ENCODE measurements around the gene TGIF2. TPM values are rescaled to one million over a fixed set of nuclear protein-coding genes. Genes with fewer than 3 reads are reported as not detected.

TGIF2 gene
- total and polyA plus RNA-seq, 9 of the 15 experiments (the other 6 are each of a cell fraction or from before 2014, with no cell fraction given), result 6.8 to 27.8 (median 15.7) TPM

- Histone ChIP-seq H3K36me3 (ENCODE audit: control insufficient read depth, insufficient read depth, low read length) (peaks cover 28% of the 10 kb centered on the region; the same call in 2 of the 3 replicates), H3K27ac (ENCODE audit: extremely low read depth, low read depth, low read length) (peak overlapping the region; percentile 92), H3K4me3 (peak overlapping the region; percentile 80), H3K9me1 (ENCODE audit: control insufficient read depth, insufficient read depth, low read length) (peaks cover 3% of the 10 kb centered on the region), H3K9me3 (replicated peaks; ENCODE audit: control insufficient read depth, insufficient read depth, low read depth, low read length) (no peaks in the 10 kb centered on the region), H3K4me1 (replicated peaks in 1 of 2; ENCODE audit: control insufficient read depth in 2 of 2, insufficient read depth in 2 of 2, low read length in 2 of 2) (peaks cover 39 to 49% of the 10 kb centered on the region in 2 experiments), H3K9ac (ENCODE audit: insufficient read depth in 1 of 2, low read depth in 2 of 2, low read length in 2 of 2) (peak overlapping the region; percentile 80 to 95), H2AFZ (ENCODE audit: low read depth, low read length) (peak overlapping the region; percentile 69), H3K27me3 (ENCODE audit: control insufficient read depth in 2 of 2, insufficient read depth in 2 of 2, low read length in 2 of 2) (no peaks in the 10 kb centered on the region), H4K20me1 (replicated peaks; ENCODE audit: control insufficient read depth, insufficient read depth, low read length) (peaks cover 9% of the 10 kb centered on the region), H3K79me2 (ENCODE audit: control insufficient read depth, insufficient read depth, low read length) (peaks cover 43% of the 10 kb centered on the region), H3K4me2 (ENCODE audit: insufficient read depth, low read length) (peak overlapping the region; percentile 64)
- ChIA-PET POLR2A (interaction anchor here (0.5 to 1.1 kb wide), 4 partner anchors 14 to 460 kb away, joined by 3 to 4 read pairs (median 3); no protein-coding TSS in a partner anchor), CTCF (ENCODE audit: low intra/inter-chr PET ratio) (interaction anchor here (1.4 kb wide), 1 partner anchor 18 kb away, joined by 3 read pairs; no protein-coding TSS in a partner anchor)
- DNase-seq (ENCODE audit: extremely low read depth in 1 of 4, low spot score in 3 of 4), result peak; percentile 71 to 80 (median 76)
- in situ Hi-C loops (cut with MboI) (no loop called here), intact Hi-C loops (cut with micrococcal nuclease) (loop anchor here (5.0 kb wide), 1 partner anchor 378 kb away; the partner anchor contains the start of gene SAMHD1)
- BruUV-seq (replicated peaks), result no TSS peak
- WGBS (ENCODE audit: insufficient coverage, low coverage, missing lambda C conversion rate), result under 1% methylated on average over 53 of the region's 69 CpGs
- ATAC-seq, result peak; percentile 63
- peak; percentile 82 for FAIRE-seq
- TF ChIP-seq THAP7 (CRISPR knock-in tag; IDR thresholded peaks at IDR 0.05) (no peak), POLR3G (IDR thresholded peaks at IDR 0.05; ENCODE audit: extremely low read depth, insufficient read length, insufficient replicate concordance) (no peak), HNRNPL (IDR thresholded peaks at IDR 0.05; ENCODE audit: low read depth, low read length) (no peak), MTA1 (IDR thresholded peaks at IDR 0.05; ENCODE audit: borderline replicate concordance) (peak; percentile 46; the same call in 1 of the 2 replicates), MXD1 (CRISPR knock-in tag; IDR thresholded peaks at IDR 0.05; ENCODE audit: borderline replicate concordance, poor library complexity, severe bottlenecking) (no peak), ZNF766 (CRISPR knock-in tag; conservative IDR thresholded peaks at IDR 0.05) (0 out of 2 replicates have a peak, but pooled peaks have one; percentile 18), MIER1 (IDR thresholded peaks at IDR 0.05; ENCODE audit: low read depth) (no peak), MYC (IDR thresholded peaks at IDR 0.05; ENCODE audit: low read depth, low read length) (peak; percentile 91), MYC (CRISPR knock-in tag; IDR thresholded peaks at IDR 0.05; ENCODE audit: borderline replicate concordance, low read depth) (peak; percentile 66; the same call in 1 of the 2 replicates), HNRNPK (IDR thresholded peaks at IDR 0.05; ENCODE audit: low read depth, low read length, poor library complexity, severe bottlenecking) (no peak), NR4A1 (CRISPR knock-in tag; IDR thresholded peaks at IDR 0.05) (no peak), NR4A1 (tag; IDR thresholded peaks at IDR 0.05) (peak; percentile 49; the same call in 1 of the 2 replicates), ZNF695 (CRISPR knock-in tag; IDR thresholded peaks at IDR 0.05) (no peak), ZNF592 (IDR thresholded peaks at IDR 0.05) (peak; percentile 89)
Observed at GRCh38 chr20:36574366-36575135, 1.2 kb downstream of the TGIF2 start.

Measured in K562 (cell line).